SW 1271 (cell line): Measurements from ENCODE around the gene BTBD7.
"Not testable (repeated sequence)": the region's sequence is repeated elsewhere in the genome, so short reads cannot be mapped to it uniquely, and the experiment has no call there.

ENCODE experiments used
- DNase-seq, 2 experiments: peaks; one replicate each; lab custom pipeline; 2025; lab: John Stamatoyannopoulos, UW

Gene BTBD7

GRCh38 chr14:93332853-93333630, at the start of gene BTBD7:
BTBD7 (minus strand) TSS chr14:93333036; CDS start chr14:93296051, 36,985 bp downstream.
- DNase-seq: peak; percentile 93 to 95

DNA sequence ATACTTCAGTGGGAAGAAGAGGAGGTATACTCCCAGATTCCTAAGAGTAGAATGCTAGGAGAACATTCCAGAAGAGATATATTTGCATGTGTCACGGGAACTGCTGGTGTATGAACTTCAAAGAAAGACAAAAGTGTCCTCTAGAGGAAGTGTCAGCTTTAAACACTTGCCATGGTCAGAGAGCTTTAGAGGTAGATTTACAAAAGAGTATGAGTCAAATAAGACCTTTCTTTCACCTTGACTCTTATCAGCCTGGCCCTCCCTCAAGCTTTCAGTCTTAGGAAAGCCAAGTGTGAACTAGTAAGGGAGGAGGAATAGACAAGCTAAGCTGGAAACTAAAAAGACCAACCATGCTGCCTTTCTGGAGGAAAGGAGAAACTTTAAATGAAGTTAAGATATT, 48.8 kb upstream of the BTBD7 start:
- no peak for DNase-seq

- no peak for DNase-seq
Observed at GRCh38 chr14:93379831-93380230, 47.0 kb upstream of the BTBD7 start.

DNA sequence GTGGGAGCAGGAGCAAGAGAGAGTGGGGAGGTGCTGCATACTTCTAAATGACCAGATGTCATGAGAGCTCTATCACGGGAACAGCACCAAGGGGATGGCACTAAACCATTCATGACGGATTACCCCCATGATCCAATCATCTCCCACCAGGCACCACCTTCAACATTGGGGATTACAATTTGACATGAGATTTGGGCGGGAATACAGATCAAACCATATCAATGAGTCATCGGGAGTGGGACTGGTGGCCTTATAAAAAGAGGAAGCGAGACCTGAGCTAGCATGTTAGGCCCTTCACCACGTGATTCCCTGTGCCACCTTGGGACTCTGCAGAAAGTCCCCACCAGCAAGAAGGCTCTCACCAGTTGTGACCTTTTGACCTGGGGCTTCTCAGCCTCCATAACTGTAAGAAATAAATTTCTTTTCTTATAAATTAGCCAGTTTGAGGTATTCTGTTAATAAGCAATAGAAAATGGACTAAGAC, 42.9 kb upstream of the BTBD7 start:
- no peak for DNase-seq

DNA sequence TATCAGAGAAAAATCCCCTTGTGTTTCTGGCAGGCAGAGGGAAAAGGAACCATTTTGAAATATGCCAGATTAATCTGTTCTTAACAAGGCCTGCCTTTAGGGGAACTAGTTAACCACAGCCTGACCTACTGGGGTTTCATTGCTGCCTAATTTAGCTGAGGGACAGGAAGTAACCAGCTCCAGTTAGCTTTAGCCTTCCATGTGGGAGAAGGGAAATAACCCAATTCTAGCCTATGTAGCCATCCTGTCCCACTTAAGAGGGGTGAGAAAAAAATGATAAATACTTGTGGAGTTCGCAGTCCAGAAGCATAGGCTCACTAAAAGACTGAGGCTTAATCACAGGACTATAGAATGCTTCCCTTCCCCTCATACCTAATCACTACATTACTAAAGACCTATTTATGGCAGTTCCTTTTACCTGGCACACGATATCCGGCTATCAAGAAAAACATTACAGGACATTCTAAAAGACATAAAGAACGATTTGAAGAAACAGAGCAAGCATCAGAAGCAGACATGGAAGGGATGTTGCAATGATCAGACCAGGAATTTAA, 37.0 kb upstream of the BTBD7 start:
- DNase-seq: no peak

DNA sequence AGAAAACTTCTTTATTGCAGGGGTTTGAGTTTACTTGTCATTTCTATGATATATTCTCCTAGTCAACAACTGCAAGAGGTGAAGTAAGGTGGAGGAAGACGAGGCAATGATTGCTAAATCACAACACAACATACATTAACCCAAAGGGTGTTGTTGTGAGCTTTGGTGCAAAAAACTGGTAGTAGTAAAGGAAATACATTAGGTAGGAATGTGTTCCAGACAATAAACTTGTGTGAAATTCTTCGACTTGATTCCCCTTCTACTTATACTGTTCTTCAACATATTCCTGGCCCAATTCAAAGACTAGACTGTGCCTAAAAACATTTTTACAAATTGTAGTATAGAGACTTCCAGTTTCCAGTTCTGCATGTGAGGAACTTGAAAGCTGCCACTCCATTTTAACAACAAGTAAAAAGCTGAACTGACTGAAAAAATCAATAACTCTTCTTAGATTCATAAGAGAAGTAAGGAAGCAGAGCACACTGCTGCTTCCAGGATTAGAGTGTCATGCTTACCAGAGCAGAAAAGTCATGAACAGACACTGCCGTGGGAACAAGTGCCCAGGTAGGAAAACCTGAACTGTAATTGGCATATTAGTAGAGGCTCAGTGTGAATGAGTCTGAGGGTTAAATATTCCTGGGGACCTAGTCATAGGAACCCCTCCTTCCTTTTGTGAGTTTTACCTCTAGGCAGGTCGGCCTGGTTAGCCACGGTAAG, 36.3 kb upstream of the BTBD7 start:
- DNase-seq: no peak

DNA sequence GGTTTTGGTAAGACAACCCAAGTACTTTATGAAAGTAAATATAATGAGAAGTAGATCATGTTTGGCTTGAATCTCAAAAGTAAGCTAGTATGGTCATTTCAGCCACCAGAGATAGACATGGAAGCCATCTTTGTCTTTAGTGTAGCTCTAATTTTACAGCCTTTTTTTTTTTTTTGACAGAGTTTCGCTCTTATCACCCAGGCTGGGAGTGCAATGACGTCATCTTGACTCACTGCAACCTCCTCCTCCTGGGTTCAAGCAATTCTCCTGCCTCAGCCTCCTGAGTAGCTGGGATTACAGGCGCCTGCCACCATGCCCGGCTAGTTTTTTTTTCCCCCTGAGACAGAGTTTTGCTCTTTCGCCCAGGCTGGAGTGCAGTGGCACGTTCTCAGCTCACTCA, 22.0 kb upstream of the BTBD7 start:
- DNase-seq: not testable (repeated sequence)

DNA sequence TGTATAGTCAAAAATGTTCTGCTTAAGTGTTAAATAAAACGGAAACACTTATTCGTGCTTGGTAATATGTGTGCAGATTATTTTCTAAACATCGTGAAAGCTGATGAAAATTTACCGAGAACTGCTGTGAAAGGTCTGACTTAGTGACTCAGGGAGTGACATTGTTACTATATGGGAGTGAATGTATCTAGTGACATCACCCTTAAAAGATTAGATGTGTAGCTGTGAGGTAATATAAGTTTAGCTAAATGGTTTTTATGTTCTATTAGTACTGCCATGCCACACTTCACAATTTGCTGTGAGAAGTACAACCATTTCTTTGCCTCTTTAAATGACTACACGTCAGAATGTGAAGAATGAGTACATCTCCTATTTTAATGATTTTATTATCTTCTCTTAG, 15.5 kb upstream of the BTBD7 start:
- no peak for DNase-seq

GRCh38 chr14:93347850-93348249, 15.0 kb upstream of the BTBD7 start:
- DNase-seq: no peak

GRCh38 chr14:93346926-93347721, 14.3 kb upstream of the BTBD7 start, which contains the start of gene COX8C:
COX8C (plus strand) TSS chr14:93347182; CDS start chr14:93347269, 87 bp downstream.
- DNase-seq: no peak

DNA sequence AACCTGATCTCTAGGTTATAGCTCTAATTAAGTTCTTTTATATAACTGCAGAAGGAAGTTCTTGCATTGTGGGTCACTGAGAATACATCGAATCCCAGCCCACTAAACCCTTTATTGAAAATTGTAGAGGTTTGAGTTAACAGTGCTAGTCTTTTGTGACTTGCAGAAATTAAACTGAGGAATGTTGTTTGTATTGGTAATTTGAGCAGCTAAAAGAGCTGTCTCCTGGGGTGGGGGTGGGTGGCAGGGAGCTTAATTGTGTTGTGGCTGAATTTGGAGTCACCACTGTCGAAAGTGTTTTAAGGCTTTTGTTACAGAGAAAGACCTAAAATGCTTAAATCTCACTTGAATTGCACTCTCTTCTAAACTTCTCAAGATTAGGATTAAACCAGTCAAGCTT, 11.0 kb upstream of the BTBD7 start:
- DNase-seq: no peak

DNA sequence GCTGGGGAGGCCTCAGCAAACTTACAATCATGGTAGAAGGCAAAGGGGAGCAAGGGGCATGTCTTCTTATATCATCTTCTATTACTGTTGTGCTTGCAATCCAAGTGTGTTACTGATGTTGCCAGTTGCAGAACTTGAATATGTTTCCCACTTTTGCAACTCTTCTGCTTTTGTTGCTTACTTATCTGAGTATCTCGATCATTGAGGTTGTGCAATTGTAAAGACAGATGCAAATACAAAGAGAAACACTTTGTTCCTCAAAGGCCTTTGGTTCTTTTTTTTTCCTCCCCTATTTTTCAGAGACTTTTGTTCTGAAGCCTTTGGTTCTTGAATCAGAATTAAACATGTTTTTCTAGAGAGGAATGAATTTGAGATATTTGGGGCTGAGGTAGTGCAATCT, 10.4 kb upstream of the BTBD7 start:
- no peak for DNase-seq

GRCh38 chr14:93337884-93338283, 5.0 kb upstream of the BTBD7 start:
- DNase-seq: no peak

GRCh38 chr14:93337143-93337753, 4.4 kb upstream of the BTBD7 start:
- no peak for DNase-seq

- DNase-seq: no peak
Observed at GRCh38 chr14:93333631-93334103, 831 bp upstream of the BTBD7 start.

DNA sequence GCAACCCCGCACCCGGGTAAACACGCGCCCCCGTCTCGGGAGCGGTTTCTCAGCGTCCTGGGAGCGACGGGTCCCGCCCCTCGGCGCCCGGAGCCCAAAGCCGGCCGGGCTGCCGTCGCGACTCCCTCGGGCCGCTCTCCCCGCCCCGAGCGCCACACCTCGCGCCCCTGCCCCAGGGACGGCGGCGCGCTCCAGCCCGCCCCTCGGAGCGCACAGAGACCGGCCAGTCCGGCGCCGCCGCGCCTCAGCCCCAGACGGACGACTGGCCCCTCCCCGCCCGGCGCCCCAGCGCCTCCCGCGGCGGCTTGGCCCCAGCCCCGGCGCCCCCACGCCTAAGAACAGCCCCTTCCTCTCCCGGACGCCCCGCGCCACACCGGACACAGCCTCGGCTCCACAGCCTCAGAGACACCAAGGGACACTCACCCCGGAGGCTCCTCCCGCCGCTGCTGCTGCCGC, 411 bp downstream of the BTBD7 start:
- DNase-seq: no peak

GRCh38 chr14:93331728-93332396, 974 bp downstream of the BTBD7 start:
- DNase-seq: no peak

DNA sequence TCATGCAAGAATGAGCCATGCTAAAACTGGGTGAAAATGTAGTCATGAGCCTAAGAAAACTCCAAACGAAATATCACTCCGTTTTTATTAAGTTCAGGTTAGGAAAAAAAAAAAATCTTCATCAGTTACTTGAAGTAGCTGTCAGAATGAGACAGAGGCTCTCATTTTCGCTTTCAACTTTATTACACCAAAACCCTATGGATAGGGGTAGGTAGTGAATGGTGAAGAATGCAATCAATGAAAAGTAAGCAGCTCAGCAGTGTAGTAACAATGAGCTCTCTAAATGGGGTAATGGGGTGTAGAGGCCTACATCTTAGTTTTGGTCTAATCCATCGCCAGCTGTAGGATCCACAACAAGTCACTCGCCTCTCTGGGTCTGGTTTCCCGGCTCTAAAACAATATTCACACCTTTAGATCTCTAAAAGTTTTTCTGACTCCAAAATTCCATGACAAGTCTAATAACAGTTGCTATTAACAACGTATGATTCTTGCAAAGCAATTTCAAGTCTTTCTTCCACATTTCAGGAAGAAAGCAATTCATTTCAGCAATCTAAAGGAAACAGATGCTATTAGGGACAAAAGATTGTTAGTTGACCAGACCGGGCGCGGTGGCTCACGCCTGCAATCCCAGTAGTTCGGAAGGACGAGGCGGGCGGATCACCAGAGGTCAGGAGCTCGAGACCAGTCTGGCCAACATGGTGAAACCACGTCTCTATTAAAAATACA, 1.7 kb downstream of the BTBD7 start:
- DNase-seq: no peak

GRCh38 chr14:93330609-93331000, 2.2 kb downstream of the BTBD7 start:
- no peak for DNase-seq

DNA sequence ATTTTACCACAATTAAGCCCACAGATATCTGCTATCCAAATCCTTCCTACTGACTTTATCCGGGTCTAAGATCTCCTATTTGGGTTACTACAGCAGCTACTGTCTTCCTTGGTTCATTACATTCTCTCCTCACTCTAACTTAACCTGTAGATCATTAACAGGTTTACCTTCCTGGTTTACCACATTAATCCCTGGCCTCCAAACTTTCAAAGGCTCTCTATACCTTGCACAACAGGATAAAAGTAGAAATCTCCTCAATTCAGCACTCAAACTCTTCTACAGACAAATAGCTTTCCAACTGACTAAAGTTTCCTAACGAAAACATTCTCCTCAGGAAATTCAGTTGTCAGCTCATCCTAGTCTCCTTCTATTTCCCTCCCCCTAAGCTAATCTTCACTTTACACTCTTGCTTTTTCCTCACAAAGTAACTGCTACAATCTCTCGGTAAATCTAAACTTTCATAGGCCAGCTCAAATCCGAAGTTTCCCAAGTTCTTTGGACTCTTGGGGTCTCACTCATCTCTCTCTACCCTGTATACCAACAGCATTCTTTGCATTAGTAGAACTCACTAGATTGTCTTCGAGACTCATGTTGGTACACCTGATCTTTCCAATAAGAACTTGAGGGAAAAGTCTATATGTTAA, 2.7 kb downstream of the BTBD7 start:
- DNase-seq: no peak
